GM12865 (cell line): Measurements from ENCODE around the gene PPIF.

ENCODE experiments used
- DNase-seq: peaks from one replicate; pipeline ENCODE4 v3.0.0; 2010; ENCODE audit warnings: low read depth
- H3K4me3 ChIP-seq: 2 replicates; pipeline ENCODE4 v1.5.1; 2011; ENCODE audit warnings: mild to moderate bottlenecking, low read depth, low read length, control low read depth
- TF ChIP-seq, protein P1 (sequence below): IDR thresholded peaks from 2 replicates; pipeline ENCODE4 v1.5.1; 2011; ENCODE audit warnings: low read length, control low read depth, low read depth, inconsistent platforms; ENCODE audit not compliant: insufficient read depth; ENCODE audit errors: missing control alignments

The PPIF gene

DNA sequence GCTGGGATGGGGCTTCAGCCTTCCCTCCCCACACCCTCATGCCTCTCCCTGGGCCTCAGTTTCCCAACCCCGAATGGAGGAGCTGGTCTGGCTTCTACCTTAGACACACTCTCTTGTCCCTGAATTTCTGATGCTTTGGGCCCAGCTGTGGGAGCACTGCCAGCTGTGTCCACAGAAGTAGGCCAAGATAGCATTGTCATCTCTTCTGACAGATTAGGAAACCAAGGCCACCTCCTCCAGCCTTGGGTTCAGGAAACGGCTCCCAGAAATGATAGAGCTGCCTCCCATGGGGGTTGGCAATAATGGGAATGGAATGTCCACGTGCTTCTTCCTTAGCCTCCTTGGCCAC is 1.3 kb downstream of the PPIF start:
- no peak for DNase-seq
- H3K4me3 ChIP-seq: peak overlapping the region; percentile 95
- TF ChIP-seq, protein P1, sequence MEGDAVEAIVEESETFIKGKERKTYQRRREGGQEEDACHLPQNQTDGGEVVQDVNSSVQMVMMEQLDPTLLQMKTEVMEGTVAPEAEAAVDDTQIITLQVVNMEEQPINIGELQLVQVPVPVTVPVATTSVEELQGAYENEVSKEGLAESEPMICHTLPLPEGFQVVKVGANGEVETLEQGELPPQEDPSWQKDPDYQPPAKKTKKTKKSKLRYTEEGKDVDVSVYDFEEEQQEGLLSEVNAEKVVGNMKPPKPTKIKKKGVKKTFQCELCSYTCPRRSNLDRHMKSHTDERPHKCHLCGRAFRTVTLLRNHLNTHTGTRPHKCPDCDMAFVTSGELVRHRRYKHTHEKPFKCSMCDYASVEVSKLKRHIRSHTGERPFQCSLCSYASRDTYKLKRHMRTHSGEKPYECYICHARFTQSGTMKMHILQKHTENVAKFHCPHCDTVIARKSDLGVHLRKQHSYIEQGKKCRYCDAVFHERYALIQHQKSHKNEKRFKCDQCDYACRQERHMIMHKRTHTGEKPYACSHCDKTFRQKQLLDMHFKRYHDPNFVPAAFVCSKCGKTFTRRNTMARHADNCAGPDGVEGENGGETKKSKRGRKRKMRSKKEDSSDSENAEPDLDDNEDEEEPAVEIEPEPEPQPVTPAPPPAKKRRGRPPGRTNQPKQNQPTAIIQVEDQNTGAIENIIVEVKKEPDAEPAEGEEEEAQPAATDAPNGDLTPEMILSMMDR: no peak

DNA sequence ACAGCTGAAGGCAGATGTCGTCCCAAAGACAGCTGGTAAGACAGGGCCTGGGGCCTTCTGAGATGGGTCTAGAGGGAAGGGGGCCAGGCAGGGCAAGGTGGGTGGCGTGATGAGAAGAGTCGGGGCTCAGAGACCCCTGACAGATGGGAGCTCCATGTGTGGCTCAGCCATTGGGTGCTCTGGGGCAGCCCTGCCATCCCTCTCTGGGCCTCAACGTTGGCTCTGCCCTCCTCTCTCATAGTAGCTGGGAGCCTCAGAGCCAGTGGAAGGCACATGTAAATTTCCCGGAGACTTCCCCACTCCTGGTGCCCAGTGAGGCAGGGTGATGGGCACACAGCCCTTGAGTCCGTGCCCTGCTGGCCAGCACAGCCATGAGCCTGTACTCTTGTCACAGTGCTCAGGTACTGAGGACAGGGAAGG is 1.8 kb downstream of the PPIF start:
- DNase-seq: no peak
- peak overlapping the region; percentile 95 for H3K4me3 ChIP-seq
- TF ChIP-seq, protein P1: no peak

DNA sequence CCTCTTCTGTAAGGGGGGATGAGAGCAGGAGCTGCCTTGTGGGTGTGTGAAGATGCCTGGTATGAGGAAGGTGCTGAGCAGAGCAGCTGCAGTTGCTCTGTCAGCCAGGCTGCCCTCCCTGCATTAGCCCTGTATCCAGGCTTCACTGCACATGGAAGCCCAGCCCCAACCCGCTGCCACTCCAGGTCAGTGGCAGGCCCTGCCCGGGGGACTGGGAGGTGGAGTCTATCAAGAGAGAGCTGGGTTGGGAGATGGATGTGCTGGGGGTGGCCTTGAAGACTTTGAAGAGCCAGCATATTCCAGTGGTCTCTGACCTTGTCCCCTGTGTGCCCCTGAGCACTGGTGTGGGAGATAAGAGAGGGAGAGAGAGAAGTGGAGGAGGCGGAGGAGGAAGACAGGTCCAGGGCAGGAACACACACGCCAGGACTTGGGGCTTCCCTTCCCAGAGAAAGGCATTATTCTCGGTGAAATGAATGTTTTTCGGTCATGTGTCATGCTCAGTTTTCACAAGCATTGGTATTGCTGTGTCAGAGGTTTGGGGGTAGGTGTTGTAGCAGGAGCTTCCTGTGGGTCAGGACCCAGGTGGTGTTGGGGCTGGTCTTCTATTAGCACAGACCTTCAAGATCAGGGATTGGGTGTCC is 2.6 kb downstream of the PPIF start:
- DNase-seq: no peak
- TF ChIP-seq, protein P1: no peak
- H3K4me3 ChIP-seq: no peak overlapping the region

DNA sequence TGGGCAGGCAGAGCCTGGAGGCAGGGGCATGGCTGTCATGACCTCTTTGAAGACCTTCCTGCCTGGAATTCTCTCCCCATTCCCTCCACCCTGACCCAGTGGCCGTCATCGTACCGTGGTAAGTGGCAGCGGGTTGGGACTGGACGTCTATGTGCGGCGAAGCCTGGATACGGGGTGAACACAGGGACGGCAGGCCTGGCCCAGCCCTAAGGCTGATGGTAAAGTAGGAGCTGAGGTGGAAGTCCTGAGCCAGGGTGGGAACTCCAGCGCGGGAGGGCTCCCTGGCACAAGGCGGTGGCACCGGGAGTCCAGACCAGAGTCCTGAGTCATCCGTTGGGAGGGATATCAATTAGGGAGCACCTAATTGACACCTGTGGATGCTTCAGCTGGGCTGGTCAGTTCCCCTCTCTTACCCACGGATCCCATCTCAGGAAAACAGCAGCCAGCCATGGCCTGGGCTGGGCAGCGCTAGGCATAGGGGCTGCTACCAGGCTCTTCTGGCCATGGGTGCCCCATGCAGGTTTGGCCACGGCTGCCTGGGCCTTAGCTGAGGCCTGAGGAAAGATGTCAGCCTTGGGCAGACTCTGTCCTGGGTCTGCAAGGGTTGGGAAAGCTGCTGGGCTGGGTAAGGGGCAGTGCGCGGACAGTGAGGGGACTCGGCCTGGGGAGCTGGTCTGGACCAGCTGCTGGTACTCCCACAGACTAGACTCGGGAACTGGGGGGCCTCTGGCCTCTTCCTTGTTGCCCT is 3.3 kb downstream of the PPIF start:
- TF ChIP-seq, protein P1: no peak
- H3K4me3 ChIP-seq: no peak overlapping the region
- no peak for DNase-seq

DNA sequence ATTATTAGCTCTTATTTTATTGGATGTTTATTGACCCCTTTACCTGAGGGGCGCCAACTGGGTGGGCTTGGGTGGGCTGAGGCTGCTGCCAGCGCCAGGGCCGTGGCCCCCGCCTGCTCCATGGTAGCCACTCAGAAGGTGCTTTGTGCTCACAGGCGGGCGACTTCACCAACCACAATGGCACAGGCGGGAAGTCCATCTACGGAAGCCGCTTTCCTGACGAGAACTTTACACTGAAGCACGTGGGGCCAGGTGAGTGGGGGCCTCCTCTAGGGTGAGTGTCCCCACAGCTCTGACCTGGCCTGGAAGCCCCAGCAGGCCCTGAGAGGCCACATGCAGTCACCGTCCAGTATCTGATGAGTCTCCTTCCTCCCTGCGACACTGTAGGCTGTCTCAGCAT is 4.1 kb downstream of the PPIF start:
- H3K4me3 ChIP-seq: no peak overlapping the region
- no peak for DNase-seq
- TF ChIP-seq, protein P1: no peak

DNA sequence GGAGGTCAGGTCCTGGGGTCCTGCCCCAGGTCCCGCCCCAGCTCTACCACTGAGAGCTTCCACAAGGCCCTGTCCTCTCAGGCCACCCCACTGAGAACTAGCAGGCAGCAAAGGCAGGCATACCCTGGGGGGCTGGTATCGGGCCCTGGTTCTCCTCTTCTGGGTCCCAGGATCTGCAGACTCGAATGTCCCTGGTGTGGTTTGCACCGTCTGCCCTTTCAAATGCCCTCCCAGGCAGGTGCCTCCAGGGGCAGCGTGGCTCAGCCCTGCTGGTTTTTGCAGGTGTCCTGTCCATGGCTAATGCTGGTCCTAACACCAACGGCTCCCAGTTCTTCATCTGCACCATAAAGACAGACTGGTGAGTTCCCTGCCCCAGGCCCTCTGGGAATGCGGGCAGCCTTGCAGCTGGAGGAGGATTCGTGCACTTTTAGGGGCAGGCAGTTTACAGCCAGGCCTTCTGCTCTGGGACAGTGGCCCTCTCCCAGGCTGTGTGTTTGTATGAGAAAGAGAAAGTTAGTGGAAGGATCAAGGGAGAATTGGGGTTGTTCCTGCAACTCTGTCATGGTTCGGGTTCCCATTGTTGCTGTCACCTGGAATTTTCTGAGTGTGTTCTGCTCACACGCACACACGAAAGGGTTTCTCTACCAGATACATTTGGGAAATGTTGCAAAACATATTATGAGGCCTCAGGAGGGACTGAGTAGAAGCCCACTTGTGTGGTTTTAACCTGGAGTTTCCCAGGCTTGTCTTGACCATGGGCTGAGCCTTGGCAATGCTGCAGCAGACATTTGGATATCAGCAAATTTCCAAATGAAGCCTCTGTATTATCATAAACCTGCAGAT is 5.0 kb downstream of the PPIF start:
- no peak overlapping the region for H3K4me3 ChIP-seq
- no peak for DNase-seq
- TF ChIP-seq, protein P1: no peak
